ENCODE data around the gene GJB2.
A peak's percentile ranks its signal among the peaks of the same experiment; 100 is the strongest.
"Not testable (repeated sequence)": the region's sequence is repeated elsewhere in the genome, so short reads cannot be mapped to it uniquely, and the experiment has no call there.

The GJB2 gene

GRCh38 chr13:20165417-20166257, 27.1 kb downstream of the GJB2 start:
- DNase-seq (ENCODE audit: low read depth, low spot score): no peak

- peak; percentile 21 for DNase-seq (ENCODE audit: low read depth, low spot score)
These were observed 30.8 kb downstream of the GJB2 start for GRCh38 chr13:20161951-20162300.

GRCh38 chr13:20161275-20161950, 31.3 kb downstream of the GJB2 start:
- DNase-seq (ENCODE audit: low read depth, low spot score): peak; percentile 38

- DNase-seq (ENCODE audit: low read depth, low spot score): peak; percentile 45
These were observed 32.1 kb downstream of the GJB2 start, which contains the start of gene GJA3 for GRCh38 chr13:20160306-20161274. GJA3 (minus strand) TSS chr13:20161052; CDS start chr13:20143288, 17,764 bp downstream.

- peak; percentile 21 for DNase-seq (ENCODE audit: low read depth, low spot score)
These were observed 33.0 kb downstream of the GJB2 start for GRCh38 chr13:20159646-20160305.

GRCh38 chr13:20157151-20157796, 35.5 kb downstream of the GJB2 start:
- no peak for DNase-seq (ENCODE audit: low read depth, low spot score)

- no peak for DNase-seq (ENCODE audit: low read depth, low spot score)
These were observed 36.0 kb downstream of the GJB2 start for GRCh38 chr13:20156702-20157101.

GRCh38 chr13:20153290-20153689, 39.4 kb downstream of the GJB2 start:
- not testable (repeated sequence) for DNase-seq (ENCODE audit: low read depth, low spot score)

- DNase-seq (ENCODE audit: low read depth, low spot score): no peak
These were observed 41.1 kb downstream of the GJB2 start for GRCh38 chr13:20151612-20152011.

- DNase-seq (ENCODE audit: low read depth, low spot score): no peak
These were observed 41.7 kb downstream of the GJB2 start for GRCh38 chr13:20151016-20151415.

GRCh38 chr13:20150561-20150960, 42.2 kb downstream of the GJB2 start:
- DNase-seq (ENCODE audit: low read depth, low spot score): no peak

- DNase-seq (ENCODE audit: low read depth, low spot score): no peak
These were observed 43.0 kb downstream of the GJB2 start for GRCh38 chr13:20149762-20150161.

GRCh38 chr13:20148501-20149183, 44.1 kb downstream of the GJB2 start:
- no peak for DNase-seq (ENCODE audit: low read depth, low spot score)

- DNase-seq (ENCODE audit: low read depth, low spot score): no peak
These were observed 46.4 kb downstream of the GJB2 start for GRCh38 chr13:20146381-20146780.

- DNase-seq (ENCODE audit: low read depth, low spot score): no peak
These were observed 47.2 kb downstream of the GJB2 start for GRCh38 chr13:20145521-20145920.

GRCh38 chr13:20144141-20144850, 48.4 kb downstream of the GJB2 start:
- DNase-seq (ENCODE audit: low read depth, low spot score): no peak

GRCh38 chr13:20142927-20143480, 49.7 kb downstream of the GJB2 start:
- DNase-seq (ENCODE audit: low read depth, low spot score): no peak

GRCh38 chr13:20142023-20142926, 50.5 kb downstream of the GJB2 start:
- DNase-seq (ENCODE audit: low read depth, low spot score): peak; percentile 20

All from ELF-1 (cell line).